Skin epidermis (tissue), 12 donors: ENCODE results near the gene FAM200B.

Experiments used
- H3K27ac ChIP-seq, 21 experiments: fragments of 200-600 bp; sonication (generic) in 11 of 21; one replicate each; pipeline ENCODE4 v1.5.0; 2020; ENCODE audit warnings: mild to moderate bottlenecking in 3 of 21, inconsistent platforms in 2 of 21, moderate library complexity in 2 of 21
- H3K4me3 ChIP-seq, 7 experiments: fragments of 200-600 bp; sonication (generic) in 2 of 7; one replicate each; pipeline ENCODE4 v1.5.0; 2020; ENCODE audit warnings: inconsistent platforms in 2 of 7, mild to moderate bottlenecking in 2 of 7, moderate library complexity in 1 of 7

Gene FAM200B

DNA sequence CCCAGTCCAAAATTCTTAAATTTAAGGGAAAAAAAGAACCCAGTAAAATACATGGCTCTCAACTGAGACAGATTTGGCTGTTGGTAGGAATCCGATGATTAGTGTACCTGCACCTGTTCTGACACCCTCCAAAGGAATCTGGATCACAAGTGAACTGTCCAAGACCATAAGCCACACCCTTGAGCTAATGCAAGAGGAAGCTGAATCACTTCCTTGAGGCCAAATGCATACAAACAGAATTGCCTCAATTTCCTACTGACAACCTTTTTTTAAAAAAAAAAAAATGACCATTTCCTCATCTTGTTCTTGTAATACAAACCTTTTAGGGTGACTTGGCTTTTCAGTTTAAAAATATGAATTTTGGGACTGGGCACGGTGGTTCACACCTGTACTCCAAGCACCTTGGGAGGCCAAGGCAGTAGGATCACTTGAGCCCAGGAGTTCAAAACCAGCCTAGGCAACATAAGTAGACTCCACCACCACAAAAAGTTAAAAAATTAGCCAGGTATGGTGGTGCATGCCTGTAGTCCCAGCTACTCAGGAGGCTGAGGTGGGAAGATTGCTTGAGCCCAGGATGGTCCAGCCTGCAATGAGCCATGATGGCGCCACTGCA lies 15.8 kb upstream of the FAM200B start:
- no peak overlapping the region for H3K4me3 ChIP-seq
- H3K27ac ChIP-seq: peak overlapping the region in 13 of 21 experiments; percentile 2 to 70 (median 43)

DNA sequence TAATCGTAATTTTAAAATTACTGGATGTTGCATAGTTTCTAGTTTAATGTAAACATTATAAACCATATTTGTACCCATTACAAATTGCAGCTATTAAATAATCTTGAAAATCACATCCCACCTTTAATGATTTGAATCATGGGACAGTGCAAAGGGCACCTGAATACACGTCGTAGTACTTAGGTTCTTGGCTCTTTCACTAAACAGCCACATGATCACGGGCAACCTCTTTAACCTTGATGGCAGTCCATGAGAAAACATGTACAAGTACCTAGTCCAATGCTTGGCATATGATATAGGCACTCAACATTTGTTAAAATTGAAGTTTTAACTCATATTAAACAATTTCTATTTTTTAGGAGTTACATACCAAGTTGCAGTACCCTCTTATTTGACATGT lies 14.6 kb upstream of the FAM200B start:
- Histone ChIP-seq H3K27ac (peak overlapping the region in 2 of 21 experiments; percentile 2 to 20), H3K4me3 (no peak overlapping the region)

DNA sequence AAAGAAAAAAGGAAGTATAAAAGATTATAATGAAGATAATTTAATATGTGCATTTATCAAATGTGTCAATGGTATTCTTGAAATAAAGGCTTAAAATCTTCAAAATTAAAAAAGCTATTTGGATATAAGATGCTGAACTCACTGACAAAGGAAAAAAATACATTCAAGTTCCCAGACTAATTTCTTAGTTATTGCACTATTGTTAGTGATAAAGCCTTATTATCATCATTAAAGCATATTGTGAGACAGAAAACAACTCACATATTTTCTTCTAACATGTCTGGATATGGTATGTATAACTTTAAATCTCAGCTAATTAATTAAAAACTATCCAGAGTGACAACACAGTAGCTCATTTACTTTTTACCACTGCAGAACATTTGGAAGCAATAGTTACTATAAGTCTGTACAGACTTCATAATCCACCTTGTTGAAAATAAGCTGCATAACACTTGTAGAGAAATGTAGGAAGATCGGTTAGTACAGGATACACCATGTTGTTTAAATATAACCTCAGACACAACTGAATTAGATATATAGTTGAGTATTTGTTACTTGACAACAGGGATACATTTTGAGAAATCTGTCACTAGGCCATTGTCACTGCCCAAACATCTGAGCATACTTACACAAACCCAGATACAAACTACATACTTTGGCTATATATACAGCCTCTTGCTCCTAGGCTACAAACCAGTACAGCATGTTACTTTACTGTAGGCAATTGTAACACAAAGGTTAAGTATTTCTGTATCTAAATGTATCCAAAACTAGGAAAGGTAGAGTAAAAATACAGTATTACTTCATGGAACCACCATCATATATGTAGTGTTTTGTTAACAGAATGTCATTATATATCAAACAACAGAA lies 12.8 kb upstream of the FAM200B start:
- Histone ChIP-seq H3K27ac (peak overlapping the region in 1 of 21 experiments; percentile 1), H3K4me3 (no peak overlapping the region)

DNA sequence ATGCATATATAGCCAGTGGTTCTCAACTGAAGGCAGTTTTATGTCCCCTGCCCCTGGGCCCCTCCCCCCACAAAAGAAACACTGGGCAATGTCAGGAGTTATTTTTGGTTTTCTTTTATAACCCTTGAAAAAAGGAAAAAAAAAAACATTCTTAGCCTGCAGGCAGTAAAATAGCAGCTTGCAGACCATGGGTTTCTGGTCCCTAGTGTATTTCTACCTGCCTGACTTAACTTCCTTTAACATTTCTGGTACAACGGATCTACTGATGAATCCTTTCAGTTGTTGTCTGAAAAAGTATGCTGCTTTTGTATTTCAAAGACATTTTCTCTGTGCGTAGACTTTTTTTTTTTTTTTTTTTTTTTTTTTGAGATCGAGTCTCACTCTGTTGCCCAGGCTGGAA lies 11.1 kb upstream of the FAM200B start:
- no peak overlapping the region for H3K27ac ChIP-seq
- H3K4me3 ChIP-seq: no peak overlapping the region

DNA sequence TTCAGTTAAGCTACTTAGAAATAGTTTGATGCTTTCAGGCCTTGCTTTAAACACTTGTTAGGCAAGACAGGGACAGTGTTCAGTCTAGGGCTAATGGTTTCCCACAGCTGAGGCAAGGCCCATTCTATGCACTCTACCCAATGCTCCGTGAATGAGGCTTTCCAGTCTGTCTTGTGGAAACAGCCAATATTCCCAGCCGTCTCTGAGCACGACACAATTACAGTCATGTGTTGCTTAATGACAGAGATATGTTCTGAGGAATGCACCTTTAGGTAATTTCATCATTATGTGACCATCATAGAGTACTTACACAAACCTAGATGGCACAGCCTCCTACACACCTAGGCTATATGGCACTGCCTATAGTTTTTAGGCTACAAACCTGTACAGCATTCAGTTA lies 9.5 kb upstream of the FAM200B start:
- Histone ChIP-seq H3K27ac (peak overlapping the region in 1 of 21 experiments; percentile 2), H3K4me3 (no peak overlapping the region)

DNA sequence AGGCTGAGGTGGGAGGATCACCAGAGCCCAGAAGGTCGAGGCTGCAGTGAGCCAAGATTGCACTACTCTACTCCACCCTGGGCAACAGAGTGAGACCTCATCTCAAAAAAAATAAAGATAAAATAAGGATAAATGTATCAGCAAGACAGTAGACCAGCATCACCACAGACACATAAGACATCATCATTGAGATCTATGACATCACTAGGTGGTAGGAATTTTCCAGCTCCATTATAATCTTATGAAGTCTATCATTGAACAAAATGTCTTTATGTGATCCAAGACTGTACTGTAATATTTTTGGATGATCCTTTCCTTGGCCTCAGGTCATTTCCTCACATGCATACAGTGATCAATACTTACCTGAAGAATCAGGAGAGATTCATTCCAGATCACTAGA lies 8.3 kb upstream of the FAM200B start:
- no peak overlapping the region for H3K27ac ChIP-seq
- no peak overlapping the region for H3K4me3 ChIP-seq

DNA sequence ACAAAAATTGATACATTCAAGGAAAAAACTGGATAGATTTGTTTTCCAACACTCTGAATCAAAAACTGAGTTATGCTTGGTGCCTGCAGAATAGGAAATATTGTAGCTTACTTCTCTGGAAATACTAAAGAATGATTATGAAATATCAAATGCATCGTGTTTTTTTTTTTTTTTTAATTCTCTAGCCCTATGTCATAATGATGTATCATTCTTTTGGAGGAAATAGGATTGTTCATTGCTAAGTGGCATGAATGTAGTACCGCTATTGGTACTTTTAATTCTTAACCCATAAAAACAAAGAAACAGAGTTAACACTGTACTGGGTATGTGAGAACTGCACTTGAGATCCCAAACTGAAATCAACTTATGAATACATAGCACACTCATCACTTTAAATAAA lies 7.6 kb upstream of the FAM200B start:
- H3K4me3 ChIP-seq: no peak overlapping the region
- H3K27ac ChIP-seq: no peak overlapping the region

DNA sequence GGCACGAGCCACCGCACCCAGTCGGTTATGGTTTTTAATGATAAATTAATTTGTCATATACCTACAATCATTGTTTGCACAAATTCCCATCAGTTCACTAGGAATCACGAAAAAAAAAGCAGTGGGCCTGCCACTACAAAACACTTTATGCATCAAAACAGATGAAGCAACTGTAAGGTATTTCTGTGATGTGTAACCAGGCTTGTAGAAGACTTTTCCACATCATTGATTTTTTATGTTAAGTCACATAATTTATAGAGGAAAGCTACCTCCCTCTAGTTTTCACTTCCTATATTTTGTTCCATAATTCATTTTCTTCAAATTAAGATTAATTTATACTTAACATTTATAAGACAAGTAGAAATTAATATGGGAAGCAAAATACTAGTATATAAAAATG lies 6.7 kb upstream of the FAM200B start:
- no peak overlapping the region for H3K27ac ChIP-seq
- no peak overlapping the region for H3K4me3 ChIP-seq

DNA sequence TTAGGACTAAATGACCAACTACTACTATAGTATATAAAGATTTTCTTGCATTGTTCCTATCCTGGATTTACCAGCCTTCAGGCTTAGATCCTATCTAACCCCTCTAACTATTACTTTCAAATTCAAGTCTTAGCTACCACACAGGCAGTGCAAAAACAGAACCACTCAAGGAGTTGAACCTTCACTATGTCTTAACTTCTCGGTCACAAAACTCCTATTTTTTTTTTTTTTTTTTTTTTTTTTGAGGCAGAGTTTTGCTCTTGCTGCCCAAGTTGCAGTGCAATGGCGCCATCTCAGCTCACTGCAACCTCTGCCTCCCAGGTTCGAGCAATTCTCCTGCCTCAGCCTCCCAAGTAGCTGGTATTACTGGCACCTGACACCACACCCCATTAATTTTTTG lies 6.3 kb upstream of the FAM200B start:
- Histone ChIP-seq H3K4me3 (no peak overlapping the region), H3K27ac (no peak overlapping the region)

DNA sequence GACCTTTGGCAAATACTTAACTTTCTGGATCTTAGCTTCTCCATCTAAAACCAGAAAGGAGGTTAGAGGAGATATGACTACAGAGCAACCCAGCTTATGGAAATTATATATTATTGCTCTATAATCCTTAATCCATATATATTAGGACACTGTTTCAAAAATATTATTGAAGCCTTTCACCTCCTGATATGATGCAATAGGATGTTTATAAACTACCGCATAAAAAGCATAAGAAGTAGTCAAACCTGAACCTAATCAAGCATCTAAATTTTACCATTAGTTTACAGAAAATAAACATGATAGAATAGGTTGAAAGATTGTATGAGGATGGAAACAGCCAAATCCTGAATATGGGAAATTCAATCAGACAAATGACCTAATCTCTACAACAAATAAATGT lies 5.6 kb upstream of the FAM200B start:
- Histone ChIP-seq H3K4me3 (no peak overlapping the region), H3K27ac (no peak overlapping the region)

DNA sequence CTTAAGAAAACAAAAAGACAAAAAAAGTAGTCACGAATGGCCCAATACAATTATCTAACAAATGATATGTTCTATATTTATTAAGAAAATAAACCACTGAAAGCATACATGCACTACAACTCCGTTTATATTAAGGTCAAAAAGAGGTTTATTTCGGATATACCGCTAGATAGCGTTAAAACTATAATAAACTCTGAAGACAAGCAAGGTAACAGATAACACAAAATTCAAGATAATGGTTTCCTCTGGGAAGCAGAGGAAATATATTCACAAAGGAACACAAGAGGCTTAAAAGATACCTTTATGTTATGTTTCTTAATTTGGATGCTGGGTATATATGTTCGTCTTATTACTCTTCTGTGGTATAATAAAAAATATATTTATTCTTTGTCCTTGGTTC lies 4.7 kb upstream of the FAM200B start:
- H3K27ac ChIP-seq: no peak overlapping the region
- no peak overlapping the region for H3K4me3 ChIP-seq

DNA sequence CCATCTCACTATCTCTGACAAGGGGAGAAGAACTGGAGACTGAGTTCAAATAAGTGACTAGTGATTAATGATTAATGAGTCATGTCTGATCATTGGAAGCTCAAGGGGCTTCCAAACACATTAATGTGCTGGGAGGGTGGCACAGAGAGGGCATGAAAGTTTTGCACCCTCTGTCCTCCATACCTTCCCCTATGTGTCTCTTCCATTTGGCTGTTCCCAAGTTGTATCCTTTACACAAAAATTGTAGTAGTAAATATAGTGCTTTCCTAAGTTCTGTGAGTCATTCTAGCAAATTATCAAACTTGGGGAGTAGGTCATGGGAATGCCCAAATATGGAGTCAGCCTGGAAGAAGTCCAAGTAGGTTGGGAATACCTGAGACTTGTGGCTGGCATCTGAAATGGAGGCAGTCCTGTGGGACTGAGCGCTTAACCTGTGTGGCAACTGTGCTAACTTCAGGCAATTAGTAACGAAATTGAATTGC lies 4.1 kb upstream of the FAM200B start:
- Histone ChIP-seq H3K4me3 (no peak overlapping the region), H3K27ac (no peak overlapping the region)

DNA sequence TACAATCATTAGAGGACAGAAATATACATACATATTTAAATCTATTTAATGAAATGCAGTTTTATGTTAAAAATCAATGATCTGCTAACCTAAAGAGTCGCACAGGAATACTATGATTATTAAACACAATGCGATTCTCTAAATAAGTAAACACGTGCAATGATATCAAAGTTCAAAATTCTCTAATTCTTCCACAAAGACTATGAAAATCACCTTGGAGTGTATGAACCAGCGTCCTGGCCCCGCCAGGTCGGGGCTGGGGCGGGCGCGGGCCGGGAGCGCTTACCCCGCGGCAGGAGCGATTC lies 608 bp upstream of the FAM200B start:
- Histone ChIP-seq H3K27ac (peak overlapping the region in 18 of 21 experiments; percentile 60 to 98 (median 94)), H3K4me3 (peak overlapping the region; percentile 59 to 82 (median 66))

DNA sequence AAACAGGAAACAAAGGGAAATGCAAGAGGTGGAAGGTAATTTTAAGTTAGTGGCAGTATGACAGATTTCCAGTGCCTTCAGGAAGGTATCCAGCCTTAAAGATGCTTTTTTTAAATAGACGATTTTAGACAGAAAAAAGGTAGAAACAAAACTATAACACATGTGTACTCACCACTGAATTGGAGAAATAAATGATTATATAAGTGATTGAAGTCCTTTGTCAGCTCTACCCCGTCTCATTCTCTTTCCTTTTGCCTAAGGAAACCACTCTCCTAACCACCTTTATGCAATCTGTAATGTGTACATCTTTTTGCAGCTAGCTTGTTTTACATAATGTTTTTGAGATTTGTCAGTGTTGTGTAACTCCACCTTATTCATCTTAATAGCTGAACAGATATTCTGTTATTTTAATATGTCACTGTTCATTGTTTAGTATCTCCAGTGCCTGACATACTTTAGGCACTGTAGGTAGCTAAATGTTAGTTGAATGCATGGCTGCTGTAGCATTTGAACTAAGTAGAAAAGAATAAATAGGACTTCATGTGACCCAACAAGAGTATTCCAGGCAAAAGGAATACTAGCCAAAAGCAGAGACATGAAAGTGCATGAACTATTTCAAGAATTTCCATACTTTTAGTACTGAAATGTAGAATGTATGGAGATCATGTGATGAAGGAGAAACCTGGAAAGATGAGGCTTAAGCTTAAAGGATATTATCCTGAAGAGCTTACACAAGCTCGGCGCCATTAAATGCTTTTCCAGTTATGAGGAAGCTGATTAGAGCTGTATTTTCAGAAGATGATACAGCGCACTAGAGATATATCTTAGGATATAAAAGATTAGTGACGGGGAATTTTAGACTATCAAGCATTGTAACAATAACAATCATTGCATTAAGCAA lies 865 bp downstream of the FAM200B start:
- peak overlapping the region; percentile 63 to 98 (median 93) for H3K27ac ChIP-seq
- H3K4me3 ChIP-seq: peak overlapping the region; percentile 59 to 82 (median 66)

DNA sequence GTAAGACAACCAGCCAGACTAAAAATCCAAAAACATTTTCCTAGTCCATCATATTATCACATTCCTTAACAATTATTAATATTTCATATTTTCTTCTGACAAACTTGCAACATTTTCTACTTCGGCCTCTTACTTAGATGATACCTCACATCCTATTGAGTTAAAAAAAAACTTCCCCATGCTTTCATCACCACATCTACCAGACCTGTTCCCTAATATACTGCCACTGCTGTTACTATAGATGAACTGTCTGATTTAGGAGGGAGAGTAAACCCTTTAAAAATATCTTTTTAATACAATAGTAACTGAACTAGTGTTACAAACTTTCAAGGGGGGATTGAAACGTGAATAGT lies 1.5 kb downstream of the FAM200B start:
- Histone ChIP-seq H3K27ac (peak overlapping the region in 8 of 21 experiments; percentile 92 to 98 (median 94)), H3K4me3 (peak overlapping the region in 2 of 7 experiments; percentile 61 to 66)

DNA sequence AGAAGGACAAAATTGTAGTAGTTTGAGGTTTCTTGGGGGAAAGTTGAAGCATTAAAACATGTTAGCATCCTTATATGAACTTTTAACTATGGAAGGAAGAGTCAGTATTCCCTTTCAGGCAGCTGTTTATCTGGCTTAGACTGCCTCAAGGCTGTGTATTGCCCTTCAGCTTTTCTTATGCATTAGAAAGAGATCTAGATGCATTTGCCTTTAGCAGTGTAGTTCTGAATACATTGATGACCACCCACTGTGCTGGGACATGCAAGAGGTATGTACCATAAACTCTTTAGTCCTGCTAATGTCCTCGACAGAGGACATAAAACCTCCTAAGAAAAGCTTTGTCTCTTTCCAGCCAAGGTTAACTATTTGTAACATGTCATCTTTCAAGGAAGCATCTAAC lies 2.9 kb downstream of the FAM200B start:
- no peak overlapping the region for H3K27ac ChIP-seq
- no peak overlapping the region for H3K4me3 ChIP-seq

DNA sequence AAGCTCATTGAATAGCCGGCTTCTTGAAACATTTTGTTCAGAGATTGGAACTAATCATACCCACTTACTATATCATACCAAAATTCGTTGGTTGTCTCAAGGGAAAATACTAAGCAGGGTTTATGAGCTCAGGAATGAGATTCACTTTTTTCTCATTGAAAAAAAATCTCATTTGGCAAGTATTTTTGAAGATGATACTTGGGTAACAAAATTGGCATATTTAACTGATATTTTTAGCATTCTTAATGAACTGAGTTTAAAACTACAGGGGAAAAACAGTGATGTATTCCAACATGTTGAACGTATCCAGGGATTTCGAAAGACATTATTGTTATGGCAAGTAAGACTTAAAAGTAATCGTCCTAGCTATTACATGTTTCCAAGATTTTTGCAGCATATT lies 6.4 kb downstream of the FAM200B start:
- H3K27ac ChIP-seq: no peak overlapping the region
- no peak overlapping the region for H3K4me3 ChIP-seq

DNA sequence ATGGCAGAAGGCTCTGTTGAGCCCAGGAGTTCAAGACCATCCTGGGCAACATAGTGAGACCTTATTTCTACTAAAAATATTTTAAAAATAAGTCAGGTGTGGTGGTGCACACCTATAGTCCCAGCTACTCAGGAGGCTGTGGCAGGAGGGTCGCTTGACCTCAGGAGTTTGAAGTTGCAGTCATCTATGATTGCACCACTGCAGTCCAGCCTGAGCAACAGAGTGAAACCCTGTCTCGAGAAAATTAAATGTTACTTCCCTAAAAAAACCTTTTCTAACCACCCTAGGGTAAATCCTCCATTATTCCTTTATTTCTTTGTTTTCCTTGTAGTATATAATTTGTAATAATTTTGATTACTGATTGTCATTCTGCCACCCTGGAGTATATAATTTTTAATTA lies 7.9 kb downstream of the FAM200B start:
- peak overlapping the region in 2 of 21 experiments; percentile 1 to 56 for H3K27ac ChIP-seq
- H3K4me3 ChIP-seq: no peak overlapping the region

DNA sequence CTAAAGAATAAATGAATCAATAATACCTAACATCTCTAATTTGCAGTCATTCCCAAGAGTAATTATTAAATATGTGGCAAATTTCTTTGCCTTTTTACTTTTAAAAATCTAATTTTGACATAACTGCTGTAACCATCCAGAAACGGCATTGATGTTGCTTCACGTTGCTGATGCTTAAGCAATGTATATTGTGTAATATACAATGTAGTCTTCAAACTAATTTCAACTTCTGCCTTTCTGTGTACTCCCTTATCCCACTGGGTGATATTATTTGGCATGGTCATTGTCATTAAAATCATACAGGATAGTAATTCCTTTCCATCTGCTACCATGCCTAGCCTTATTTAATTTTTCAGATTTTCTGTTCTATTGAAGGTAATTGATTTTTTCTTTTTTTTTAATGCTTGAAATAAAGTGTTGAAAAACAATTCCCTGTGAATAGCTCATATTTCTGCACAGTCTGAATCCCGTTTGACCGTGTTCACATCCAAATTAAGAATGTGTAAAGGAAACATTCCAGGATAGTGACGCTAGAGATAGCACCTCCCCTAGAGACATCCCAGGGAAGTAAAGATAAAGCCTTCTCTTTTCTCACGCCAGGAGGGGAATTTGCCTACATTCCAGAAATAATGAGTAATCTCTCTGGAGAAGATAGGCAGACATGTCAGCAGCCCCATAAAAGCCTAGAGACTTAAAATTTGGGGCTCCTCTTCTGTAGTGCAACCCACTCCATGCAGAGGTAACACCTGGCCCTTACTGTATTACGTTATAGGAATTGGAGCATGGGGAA lies 8.6 kb downstream of the FAM200B start:
- Histone ChIP-seq H3K4me3 (no peak overlapping the region), H3K27ac (peak overlapping the region in 4 of 21 experiments; percentile 1 to 56 (median 20))
